ENCODE results near the gene ASAP2. TPM values are rescaled to one million over a fixed set of nuclear protein-coding genes. Genes with fewer than 3 reads are reported as not detected.

Gene ASAP2
- total RNA-seq, 2 experiments from 2014 or later: not detected

DNA sequence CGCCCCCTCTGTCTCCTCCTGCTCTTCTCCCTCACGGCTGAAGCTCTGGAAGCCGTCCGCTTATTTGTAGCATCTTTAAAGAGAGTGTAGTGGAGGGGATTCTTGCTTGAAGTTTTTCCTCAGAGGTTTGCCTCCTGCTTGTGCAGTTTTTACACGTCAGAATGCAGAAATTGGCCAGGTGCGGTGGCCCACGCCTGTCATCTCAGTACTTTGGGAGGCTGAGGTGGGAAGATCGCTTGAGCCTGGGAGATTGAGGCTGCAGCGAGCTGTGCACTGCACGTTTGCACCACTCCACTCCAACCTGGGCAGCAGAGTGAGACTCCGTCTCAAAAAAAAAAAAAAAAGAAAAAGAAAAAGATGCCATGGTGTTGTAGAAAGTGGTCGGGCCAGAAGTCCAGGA, 147.7 kb downstream of the ASAP2 start:
- Mint-ChIP-seq H3K4me3 (no peak overlapping the region), H3K9me3 (ENCODE audit: insufficient read depth) (no peaks in the 10 kb centered on the region), H3K27ac (no peak overlapping the region), H3K27me3 (ENCODE audit: low read depth) (peaks cover 23% of the 10 kb centered on the region), H3K36me3 (ENCODE audit: low read depth) (no peaks in the 10 kb centered on the region), H3K4me1 (ENCODE audit: low read depth) (no peaks in the 10 kb centered on the region)
- no peak for DNase-seq
- ChIA-PET CTCF (no interaction called here), POLR2A (no interaction called here)
- ATAC-seq: no peak

DNA sequence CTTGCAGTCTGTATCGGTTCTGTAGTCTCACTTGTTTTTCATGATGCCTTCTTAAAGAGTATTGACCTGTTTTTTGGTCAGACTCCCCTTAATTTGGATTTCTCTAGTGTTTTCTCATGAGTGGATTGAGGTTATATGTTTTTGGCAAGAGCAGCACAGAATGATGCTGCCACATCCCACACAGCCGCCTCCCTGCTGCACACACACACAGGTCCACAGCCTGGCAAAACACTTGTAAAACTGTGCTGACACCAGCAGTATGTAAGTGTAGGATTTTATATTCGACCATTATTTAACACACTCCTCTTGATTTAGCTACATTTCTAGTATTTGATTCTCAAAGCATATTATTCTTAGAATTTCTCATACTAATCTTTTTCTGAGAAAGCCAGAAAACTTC, 148.7 kb downstream of the ASAP2 start:
- Mint-ChIP-seq H3K4me1 (ENCODE audit: low read depth) (no peaks in the 10 kb centered on the region), H3K27ac (no peak overlapping the region), H3K4me3 (no peak overlapping the region), H3K27me3 (ENCODE audit: low read depth) (peaks cover 30% of the 10 kb centered on the region), H3K9me3 (ENCODE audit: insufficient read depth) (no peaks in the 10 kb centered on the region), H3K36me3 (ENCODE audit: low read depth) (no peaks in the 10 kb centered on the region)
- ChIA-PET CTCF (no interaction called here), POLR2A (no interaction called here)
- DNase-seq: no peak
- ATAC-seq: no peak

DNA sequence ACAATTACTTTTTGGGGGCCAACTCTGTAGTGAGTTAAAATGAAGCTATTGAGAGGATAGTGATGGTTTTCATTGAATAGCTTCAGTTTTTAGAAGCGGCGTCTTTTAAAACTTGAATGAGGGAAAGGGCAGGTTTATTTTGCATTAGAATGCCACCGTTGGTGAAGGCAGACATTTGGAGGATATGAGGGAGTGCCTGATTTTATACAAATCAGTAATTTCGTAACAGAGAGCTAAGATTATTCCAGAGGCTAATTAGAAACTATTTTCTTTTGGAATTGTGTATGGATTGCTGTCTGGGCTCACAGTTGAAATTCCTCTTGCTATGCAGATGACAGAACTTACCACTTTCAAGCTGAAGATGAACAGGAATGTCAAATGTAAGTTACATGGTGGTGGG, 149.1 kb downstream of the ASAP2 start:
- CTCF ChIA-PET: no interaction called here
- H3K36me3 Mint-ChIP-seq (ENCODE audit: low read depth): no peaks in the 10 kb centered on the region
- no peak for ATAC-seq
- POLR2A ChIA-PET: no interaction called here
- no peaks in the 10 kb centered on the region for H3K9me3 Mint-ChIP-seq (ENCODE audit: insufficient read depth)
- peaks cover 28% of the 10 kb centered on the region for H3K27me3 Mint-ChIP-seq (ENCODE audit: low read depth)
- no peak overlapping the region for H3K27ac Mint-ChIP-seq
- DNase-seq: no peak
- H3K4me1 Mint-ChIP-seq (ENCODE audit: low read depth): no peaks in the 10 kb centered on the region
- H3K4me3 Mint-ChIP-seq: no peak overlapping the region

DNA sequence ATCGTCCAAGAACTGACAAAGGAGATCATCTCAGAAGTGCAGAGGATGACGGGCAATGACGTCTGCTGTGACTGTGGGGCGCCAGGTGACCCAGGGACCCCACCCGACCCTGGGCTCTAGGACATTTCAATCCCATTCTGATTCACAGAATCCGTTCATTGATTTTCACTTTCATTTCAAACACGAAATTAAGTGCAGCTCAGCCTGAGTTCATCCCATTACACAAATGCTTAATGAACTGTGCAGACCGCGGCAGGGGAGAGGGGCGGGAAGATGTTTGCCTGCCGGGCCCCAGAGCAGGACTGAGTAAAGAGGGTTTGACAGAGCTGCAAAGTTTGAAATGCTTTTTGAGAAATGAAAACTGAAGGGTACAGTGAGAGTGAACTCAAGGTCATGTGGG, 149.6 kb downstream of the ASAP2 start:
- no peak for ATAC-seq
- ChIA-PET CTCF (no interaction called here), POLR2A (no interaction called here)
- DNase-seq: no peak
- Mint-ChIP-seq H3K27ac (no peak overlapping the region), H3K4me3 (no peak overlapping the region), H3K36me3 (ENCODE audit: low read depth) (no peaks in the 10 kb centered on the region), H3K4me1 (ENCODE audit: low read depth) (no peaks in the 10 kb centered on the region), H3K9me3 (ENCODE audit: insufficient read depth) (no peaks in the 10 kb centered on the region), H3K27me3 (ENCODE audit: low read depth) (peaks cover 30% of the 10 kb centered on the region)

DNA sequence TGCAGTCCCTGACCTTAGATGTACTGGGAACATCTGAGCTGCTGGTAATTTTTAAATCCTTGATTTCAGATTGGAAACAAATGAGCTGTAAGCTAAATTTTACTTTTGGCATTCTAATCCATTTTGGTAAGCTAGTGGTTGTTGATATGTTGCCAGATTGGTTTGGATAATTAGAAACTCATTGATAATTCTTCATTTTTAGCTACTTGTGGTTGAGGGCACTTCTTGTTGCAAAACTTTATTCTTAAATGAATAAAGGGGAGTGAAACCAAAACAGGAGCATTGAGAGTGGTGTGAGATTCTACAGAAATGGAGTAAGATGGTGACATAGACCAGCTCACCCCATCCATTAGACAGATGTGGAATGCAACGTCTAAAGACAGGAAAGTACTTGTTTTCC, 152.2 kb downstream of the ASAP2 start:
- ChIA-PET CTCF (no interaction called here), POLR2A (no interaction called here)
- Mint-ChIP-seq H3K4me3 (no peak overlapping the region), H3K4me1 (ENCODE audit: low read depth) (no peaks in the 10 kb centered on the region), H3K27me3 (ENCODE audit: low read depth) (peaks cover 36% of the 10 kb centered on the region), H3K27ac (no peak overlapping the region), H3K36me3 (ENCODE audit: low read depth) (no peaks in the 10 kb centered on the region), H3K9me3 (ENCODE audit: insufficient read depth) (no peaks in the 10 kb centered on the region)
- no peak for DNase-seq
- ATAC-seq: no peak

DNA sequence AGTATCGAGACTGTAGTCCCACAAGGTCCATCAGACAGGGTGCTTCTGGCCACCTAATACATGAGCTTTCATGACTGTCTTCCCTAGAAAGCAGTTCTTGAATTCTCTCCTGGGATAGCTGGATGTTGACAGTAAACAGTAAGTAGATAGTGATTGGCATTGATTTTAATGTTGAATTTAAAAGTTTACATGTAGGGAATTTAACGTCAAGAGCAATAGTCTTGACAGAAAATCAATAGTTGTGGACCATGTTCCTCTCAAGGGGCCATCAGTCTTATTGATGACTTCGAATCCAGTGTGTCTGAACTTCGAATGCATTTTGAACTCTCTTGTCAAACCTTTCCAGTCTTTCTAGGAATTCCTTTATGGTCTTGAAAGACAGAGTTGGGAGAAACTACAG, 152.9 kb downstream of the ASAP2 start:
- H3K9me3 Mint-ChIP-seq (ENCODE audit: insufficient read depth): no peaks in the 10 kb centered on the region
- no peak overlapping the region for H3K27ac Mint-ChIP-seq
- no peak for ATAC-seq
- H3K36me3 Mint-ChIP-seq (ENCODE audit: low read depth): no peaks in the 10 kb centered on the region
- no peak for DNase-seq
- H3K4me3 Mint-ChIP-seq: no peak overlapping the region
- no peaks in the 10 kb centered on the region for H3K4me1 Mint-ChIP-seq (ENCODE audit: low read depth)
- CTCF ChIA-PET: no interaction called here
- peaks cover 38% of the 10 kb centered on the region for H3K27me3 Mint-ChIP-seq (ENCODE audit: low read depth)
- POLR2A ChIA-PET: no interaction called here

DNA sequence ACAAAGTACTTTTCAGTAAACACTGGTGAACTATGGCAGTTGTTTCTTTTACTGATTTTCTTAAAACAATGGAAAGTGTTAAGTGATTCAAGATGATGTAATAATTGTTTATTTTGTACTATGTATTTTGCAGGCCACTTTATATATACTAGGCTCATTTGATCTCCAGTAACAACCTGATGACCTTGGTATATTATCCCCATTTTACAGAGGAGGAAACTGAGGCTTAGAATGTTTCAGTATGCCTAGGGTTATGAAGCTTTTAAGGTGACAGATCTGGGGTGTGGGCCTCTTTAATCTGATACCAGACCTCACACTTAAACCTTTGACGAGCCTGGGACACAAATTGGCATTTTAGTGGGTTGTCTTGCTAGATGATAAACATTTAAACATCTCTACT, 153.5 kb downstream of the ASAP2 start:
- no peaks in the 10 kb centered on the region for H3K36me3 Mint-ChIP-seq (ENCODE audit: low read depth)
- no peaks in the 10 kb centered on the region for H3K9me3 Mint-ChIP-seq (ENCODE audit: insufficient read depth)
- H3K27ac Mint-ChIP-seq: no peak overlapping the region
- H3K4me3 Mint-ChIP-seq: no peak overlapping the region
- H3K27me3 Mint-ChIP-seq (ENCODE audit: low read depth): peaks cover 40% of the 10 kb centered on the region
- ChIA-PET POLR2A (no interaction called here), CTCF (no interaction called here)
- ATAC-seq: no peak
- no peaks in the 10 kb centered on the region for H3K4me1 Mint-ChIP-seq (ENCODE audit: low read depth)
- DNase-seq: no peak

DNA sequence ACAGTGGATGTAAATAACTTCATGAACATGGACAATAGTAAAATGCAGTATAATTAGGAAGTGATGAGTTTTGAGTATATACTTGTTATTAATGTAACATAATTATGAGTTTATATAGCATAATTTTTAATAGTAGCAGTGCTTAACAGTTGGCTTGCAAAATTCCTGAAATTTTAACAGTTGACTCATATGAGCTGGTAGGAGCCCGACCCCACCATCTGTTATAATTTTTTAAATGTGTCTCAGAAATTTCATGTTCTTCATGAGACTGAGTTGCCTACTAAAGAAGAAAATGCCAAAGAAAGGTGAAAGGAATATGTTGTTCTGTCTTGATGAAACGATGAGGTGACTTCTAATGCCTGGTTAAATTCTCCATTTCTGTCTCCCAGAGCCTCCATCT, 154.1 kb downstream of the ASAP2 start:
- H3K4me1 Mint-ChIP-seq (ENCODE audit: low read depth): no peaks in the 10 kb centered on the region
- DNase-seq (no peak), ATAC-seq (no peak)
- H3K9me3 Mint-ChIP-seq (ENCODE audit: insufficient read depth): no peaks in the 10 kb centered on the region
- H3K4me3 Mint-ChIP-seq: no peak overlapping the region
- H3K27me3 Mint-ChIP-seq (ENCODE audit: low read depth): peaks cover 42% of the 10 kb centered on the region
- H3K36me3 Mint-ChIP-seq (ENCODE audit: low read depth): no peaks in the 10 kb centered on the region
- no peak overlapping the region for H3K27ac Mint-ChIP-seq
- ChIA-PET CTCF (no interaction called here), POLR2A (no interaction called here)

DNA sequence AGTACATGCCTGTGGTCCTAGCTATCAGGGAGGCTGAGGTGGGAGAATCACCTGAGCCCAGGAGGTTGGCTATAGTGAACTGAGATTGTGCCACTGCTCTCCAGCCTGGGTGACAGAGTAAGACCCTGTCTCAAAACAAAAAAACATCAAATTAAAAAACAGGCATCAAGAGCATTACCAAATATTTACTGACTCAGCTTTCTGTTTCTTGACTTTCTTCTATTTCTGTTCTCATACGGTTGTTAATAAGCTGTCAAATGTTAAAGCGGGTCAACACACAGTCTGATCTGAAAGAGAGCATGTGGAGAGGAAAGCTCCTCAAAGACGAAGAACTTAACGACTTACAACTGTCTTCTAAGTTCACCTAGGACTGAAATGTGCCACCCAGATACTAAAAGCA, 157.8 kb downstream of the ASAP2 start:
- Mint-ChIP-seq H3K9me3 (ENCODE audit: insufficient read depth) (no peaks in the 10 kb centered on the region), H3K4me1 (ENCODE audit: low read depth) (no peaks in the 10 kb centered on the region), H3K4me3 (no peak overlapping the region), H3K27ac (no peak overlapping the region), H3K36me3 (ENCODE audit: low read depth) (no peaks in the 10 kb centered on the region), H3K27me3 (ENCODE audit: low read depth) (peaks cover 24% of the 10 kb centered on the region)
- no peak for ATAC-seq
- ChIA-PET POLR2A (no interaction called here), CTCF (no interaction called here)
- DNase-seq: no peak

DNA sequence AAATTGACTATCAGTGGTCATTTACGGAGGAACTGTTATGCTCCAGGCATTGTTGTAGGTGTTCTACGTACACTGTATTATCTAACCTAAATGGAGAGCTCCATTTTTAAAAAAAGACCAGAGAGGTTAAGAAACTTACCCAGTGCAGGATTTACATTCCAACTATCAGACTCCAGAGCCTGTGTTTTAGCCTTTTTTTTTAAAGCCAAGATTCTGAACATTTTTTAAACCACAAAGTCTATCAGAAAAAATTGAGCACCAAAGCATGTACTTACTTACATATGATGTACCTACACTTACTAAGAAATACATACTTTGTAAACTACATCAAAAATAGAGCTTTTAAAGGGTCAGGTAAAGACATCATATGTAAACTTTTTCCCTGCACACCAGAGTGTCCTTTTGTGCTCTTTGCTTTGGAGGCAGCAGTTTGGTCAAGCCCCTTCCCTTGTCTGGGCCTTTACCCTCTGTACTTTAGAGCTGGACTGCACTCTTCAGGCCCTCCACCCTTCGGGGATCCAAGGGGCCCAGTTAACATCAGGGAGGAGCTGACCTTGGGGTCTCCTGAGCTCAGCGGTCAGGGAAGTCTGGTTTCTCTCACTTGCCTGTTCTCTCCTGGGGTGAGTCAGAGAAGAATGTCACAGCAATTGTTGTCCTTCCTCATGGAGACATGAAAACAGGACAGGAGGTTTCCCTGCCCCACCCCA, 158.3 kb downstream of the ASAP2 start:
- Mint-ChIP-seq H3K4me3 (no peak overlapping the region), H3K36me3 (ENCODE audit: low read depth) (no peaks in the 10 kb centered on the region), H3K27ac (no peak overlapping the region), H3K27me3 (ENCODE audit: low read depth) (peaks cover 18% of the 10 kb centered on the region), H3K9me3 (ENCODE audit: insufficient read depth) (no peaks in the 10 kb centered on the region), H3K4me1 (ENCODE audit: low read depth) (no peaks in the 10 kb centered on the region)
- no peak for ATAC-seq
- no peak for DNase-seq
- ChIA-PET POLR2A (no interaction called here), CTCF (no interaction called here)

DNA sequence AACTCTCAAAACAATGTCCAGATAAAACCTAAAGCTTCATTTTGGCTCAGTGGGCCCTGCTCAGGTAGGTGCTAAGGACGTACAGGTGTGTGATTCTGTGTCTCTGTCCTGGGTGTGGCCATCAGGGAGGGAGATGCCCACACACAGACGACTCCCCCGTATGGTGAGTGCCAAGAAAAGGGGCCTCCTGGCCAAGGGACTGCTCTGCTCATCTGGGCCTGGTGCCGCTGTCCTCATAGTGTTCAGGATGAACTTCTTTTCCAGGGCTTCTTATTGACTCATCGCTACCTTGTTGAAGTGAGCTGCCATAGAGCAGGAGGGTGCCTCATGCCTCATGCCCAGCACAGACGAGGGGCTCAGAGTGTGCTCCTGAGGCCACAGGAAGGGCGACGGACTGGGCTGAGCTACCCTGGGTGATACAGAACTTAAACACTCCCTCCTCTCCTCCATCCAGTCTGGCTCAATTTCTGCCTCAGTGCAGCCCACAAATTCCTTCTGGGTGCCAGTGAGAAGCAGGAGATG, 158.9 kb downstream of the ASAP2 start:
- H3K27ac Mint-ChIP-seq: no peak overlapping the region
- H3K27me3 Mint-ChIP-seq (ENCODE audit: low read depth): peaks cover 16% of the 10 kb centered on the region
- ATAC-seq (no peak), DNase-seq (no peak)
- H3K9me3 Mint-ChIP-seq (ENCODE audit: insufficient read depth): no peaks in the 10 kb centered on the region
- H3K4me1 Mint-ChIP-seq (ENCODE audit: low read depth): no peaks in the 10 kb centered on the region
- POLR2A ChIA-PET: no interaction called here
- no peaks in the 10 kb centered on the region for H3K36me3 Mint-ChIP-seq (ENCODE audit: low read depth)
- no peak overlapping the region for H3K4me3 Mint-ChIP-seq
- CTCF ChIA-PET: no interaction called here

DNA sequence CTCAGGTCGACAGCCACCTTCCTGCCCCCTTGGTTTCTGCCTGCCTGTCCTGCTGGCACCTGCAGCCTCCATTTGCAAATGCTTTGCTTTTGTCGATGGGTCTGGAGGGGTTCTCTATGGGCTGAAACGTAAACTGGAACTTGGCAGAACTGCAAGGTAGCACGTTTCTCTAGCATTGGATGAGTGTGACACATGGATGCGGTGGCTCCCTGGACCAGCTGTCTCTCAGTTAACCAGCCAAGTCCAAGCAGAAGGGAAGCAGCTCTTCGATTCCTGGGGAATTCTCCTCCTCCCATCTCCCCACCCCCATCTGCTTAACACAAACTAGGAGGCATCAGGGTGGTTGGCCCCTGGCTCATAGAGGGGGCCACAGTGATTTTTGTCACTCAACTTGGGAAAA, 159.4 kb downstream of the ASAP2 start:
- no peaks in the 10 kb centered on the region for H3K36me3 Mint-ChIP-seq (ENCODE audit: low read depth)
- H3K27ac Mint-ChIP-seq: no peak overlapping the region
- DNase-seq (no peak), ATAC-seq (no peak)
- H3K4me1 Mint-ChIP-seq (ENCODE audit: low read depth): no peaks in the 10 kb centered on the region
- POLR2A ChIA-PET: no interaction called here
- CTCF ChIA-PET: no interaction called here
- no peak overlapping the region for H3K4me3 Mint-ChIP-seq
- H3K9me3 Mint-ChIP-seq (ENCODE audit: insufficient read depth): no peaks in the 10 kb centered on the region
- H3K27me3 Mint-ChIP-seq (ENCODE audit: low read depth): peaks cover 14% of the 10 kb centered on the region

DNA sequence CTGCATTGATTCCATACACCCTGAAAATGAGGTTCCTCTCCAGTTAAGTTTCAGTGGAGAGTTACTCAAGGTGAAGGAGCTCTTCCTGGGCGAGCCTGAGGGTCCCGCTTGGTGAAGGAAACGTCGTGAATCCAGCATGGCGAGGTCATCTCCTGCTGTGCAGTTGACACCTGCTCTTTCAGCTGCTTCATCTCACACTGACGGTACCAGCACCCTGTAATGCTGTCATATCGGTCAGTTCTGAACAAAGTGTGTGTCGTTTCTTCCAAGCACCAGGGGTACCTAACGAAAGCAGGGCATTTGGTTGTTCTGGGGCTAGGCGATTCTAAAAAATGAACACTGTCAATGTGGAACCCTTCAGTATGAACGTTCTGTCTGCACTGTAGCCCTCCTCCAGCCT, 164.1 kb downstream of the ASAP2 start:
- no peaks in the 10 kb centered on the region for H3K9me3 Mint-ChIP-seq (ENCODE audit: insufficient read depth)
- ATAC-seq (no peak), DNase-seq (no peak)
- no peak overlapping the region for H3K27ac Mint-ChIP-seq
- H3K36me3 Mint-ChIP-seq (ENCODE audit: low read depth): no peaks in the 10 kb centered on the region
- no peak overlapping the region for H3K4me3 Mint-ChIP-seq
- no peaks in the 10 kb centered on the region for H3K4me1 Mint-ChIP-seq (ENCODE audit: low read depth)
- POLR2A ChIA-PET: no interaction called here
- CTCF ChIA-PET: interaction anchor here (1.0 kb wide), 1 partner anchor 231 kb away, joined by 3 read pairs; no protein-coding TSS in a partner anchor
- no peaks in the 10 kb centered on the region for H3K27me3 Mint-ChIP-seq (ENCODE audit: low read depth)

Data from activated CD8-positive, alpha-beta T cell treated with anti-CD3 and anti-CD28 coated beads, Interleukin-2, amount 10 ng/mL, durations not matched to agents 7 days and 5 days (primary cell).